GM19238 (cell line): Measurements from ENCODE around the gene KCNJ11.

Source experiments
- DNase-seq: peaks from one replicate; pipeline ENCODE4 v3.0.0; 2011; ENCODE audit warnings: low spot score; ENCODE audit not compliant: insufficient read length

Gene KCNJ11

DNA sequence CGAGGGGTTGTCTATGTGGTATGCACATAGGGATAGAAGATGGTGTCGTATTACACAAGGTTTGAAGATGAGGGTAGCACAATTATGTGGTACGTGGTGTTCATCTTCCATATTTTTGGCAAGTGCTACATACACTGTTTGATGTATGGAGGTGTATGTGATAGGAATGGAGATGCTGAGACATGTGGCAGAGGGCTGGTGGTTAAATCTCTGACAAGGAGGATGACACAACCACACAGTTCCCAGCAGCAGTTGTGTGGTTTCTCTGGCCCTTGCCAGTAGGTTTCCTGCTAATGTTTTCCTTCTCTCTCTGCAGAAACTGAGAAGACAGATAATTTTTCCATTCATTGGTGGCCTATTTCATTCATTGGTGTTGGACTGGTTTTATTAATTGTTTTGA, 19.9 kb downstream of the KCNJ11 start:
- no peak for DNase-seq

- DNase-seq, result no peak
These were observed 22.0 kb downstream of the KCNJ11 start for GRCh38 chr11:17366495-17366894.

DNA sequence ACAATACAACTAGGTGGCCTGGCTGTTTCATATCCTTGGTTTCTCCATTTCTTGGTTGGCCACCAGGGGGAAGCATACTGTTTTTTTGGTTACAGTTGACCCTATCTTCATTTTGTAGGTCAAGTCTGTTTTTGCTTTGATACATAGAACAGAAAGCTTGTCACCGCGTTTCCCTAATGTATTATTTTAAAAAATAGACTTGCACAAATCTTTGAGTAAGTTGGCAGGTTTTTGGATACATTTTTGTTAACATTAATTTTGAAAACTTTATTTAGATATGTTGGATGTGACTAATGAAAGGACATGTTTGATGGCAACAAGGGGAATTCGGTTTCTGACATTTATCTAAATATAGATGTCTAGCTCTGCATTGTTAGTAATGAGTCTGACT, 33.9 kb downstream of the KCNJ11 start:
- DNase-seq, result peak; percentile 44

DNA sequence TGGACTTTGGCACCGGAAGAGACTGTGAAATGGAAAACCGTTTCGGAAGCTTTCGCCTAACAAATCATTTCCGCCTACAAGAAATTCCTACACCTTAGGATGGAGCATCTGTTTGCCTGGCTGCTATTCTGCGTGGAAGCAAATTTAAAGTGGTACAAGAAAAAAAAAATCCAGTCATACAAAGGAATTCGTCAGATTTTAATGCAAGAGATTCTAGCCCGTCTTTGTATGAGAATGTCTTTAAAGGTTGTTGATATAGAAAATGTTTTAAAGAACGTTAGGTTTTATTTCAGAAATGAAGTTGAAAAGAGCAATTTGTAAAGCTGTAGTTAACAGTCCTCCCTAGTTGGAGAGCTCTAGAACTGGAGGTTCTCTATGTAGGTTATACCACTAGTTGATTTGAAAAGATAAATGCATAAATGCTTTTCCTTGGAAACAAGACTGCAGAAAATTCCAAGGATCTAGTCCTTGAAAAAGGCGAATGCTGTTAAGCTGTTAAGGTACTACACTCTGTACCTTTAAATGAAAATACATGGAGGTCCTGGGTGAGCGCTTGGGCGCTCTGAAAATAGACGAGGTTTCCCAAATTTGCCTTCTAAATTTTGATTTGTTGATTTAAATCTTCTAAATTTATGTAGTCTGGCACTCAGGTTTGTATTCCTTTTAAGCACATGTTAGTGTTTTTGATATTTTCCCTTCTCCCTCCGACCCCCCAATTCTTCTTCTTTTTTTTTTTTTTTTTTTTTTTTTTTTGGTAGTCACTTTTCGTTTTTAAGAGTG, 34.4 kb downstream of the KCNJ11 start:
- DNase-seq, result no peak

DNA sequence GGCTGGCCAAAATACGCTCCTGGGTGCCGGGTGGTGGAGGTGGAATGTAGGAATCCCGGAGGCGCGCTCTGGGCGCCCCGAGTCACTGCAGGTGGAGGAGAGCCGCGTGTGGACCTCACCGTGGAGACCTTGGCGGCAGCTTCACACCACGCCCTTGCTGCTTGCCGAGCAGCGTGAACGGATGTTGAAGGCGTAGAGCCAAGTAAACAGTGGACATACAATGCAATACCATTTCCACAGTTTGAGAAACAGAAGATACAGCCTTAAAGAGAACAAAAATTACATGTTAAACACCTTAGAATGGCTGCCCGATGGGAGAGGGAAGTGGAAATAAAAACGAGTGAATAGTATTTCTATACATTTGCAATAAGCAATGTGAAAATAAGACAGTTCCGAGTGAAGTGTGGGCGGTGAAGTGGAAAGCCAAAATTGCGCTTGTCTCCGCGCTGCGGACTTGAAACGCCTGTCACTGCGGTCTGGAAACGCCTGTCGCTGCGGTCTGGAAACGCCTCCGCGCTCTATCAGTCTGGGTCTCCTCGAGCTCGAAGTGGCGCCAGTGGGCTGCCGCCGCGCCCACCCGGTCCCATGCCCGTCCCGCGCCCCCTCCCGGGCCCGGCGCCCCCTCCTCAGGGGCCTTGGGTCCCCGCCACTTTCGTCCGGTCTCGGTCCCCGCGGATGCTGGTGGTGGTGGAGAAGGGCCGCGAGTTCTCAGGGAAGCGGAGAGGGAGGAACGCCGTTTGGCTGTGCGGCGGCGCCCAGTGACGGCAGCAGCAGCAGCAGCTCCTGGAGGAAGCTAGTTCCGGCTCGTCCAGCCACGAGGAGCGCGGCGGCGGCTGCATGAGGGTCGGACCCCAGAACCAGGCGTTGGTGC, 35.3 kb downstream of the KCNJ11 start:
- peak; percentile 31 for DNase-seq

GRCh38 chr11:17351510-17352176, 36.8 kb downstream of the KCNJ11 start, which contains the start of gene NCR3LG1:
Gene NCR3LG1, plus strand, starts transcription at chr11:17351800. Its CDS starts 170 bp downstream, at chr11:17351970.
- no peak for DNase-seq

DNA sequence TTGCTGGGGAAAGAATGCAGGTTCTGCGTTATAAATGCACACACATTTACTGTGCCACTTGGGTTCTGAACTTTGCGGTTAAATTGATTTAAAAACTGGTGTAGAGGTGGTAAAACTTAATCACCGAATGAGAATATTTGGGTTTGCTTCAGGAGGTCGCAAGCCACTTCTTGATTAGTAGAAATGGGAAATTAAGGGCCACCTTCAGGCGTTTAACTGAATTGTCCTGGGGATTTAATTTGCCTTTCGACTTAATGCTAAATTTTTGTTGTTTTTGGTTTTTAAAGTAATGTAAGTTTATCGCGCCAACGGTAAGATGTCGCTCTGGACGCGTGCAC, 37.3 kb downstream of the KCNJ11 start:
- DNase-seq, result no peak

DNA sequence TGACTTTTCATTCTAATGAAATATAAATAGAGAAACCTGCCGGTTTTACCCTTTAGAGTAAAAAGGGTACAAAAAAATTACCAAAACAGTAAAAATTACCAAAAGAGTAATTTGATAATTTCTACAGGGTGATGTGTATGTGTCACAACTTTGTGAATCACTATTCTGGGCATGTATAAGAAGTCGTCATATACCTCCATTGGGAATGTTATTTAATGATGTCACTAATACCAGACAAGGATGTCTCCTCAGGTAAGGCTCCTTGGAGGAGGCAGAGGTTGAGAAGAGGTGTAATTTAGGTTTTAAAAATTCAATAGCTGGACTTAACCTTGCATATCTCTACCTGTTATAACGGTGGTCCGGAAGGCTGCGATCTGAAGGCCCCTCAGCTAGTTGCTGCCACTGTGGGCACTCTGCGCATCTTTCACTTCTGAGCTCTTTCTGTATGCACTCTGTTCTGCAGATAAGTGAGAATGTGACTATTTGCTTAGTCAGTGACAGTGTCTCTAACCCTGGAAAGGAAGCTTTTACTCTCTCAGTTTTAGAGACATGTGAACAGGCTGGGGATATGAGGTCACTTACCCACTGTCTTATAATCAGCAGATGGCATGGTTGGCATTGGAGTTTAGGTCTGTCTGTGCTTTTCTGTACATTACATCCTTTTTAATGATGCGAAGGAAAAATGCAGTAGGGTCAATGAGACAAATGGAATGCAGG, 37.8 kb downstream of the KCNJ11 start:
- DNase-seq, result no peak

- DNase-seq, result no peak
These were observed 40.8 kb downstream of the KCNJ11 start for GRCh38 chr11:17347676-17348075.

DNA sequence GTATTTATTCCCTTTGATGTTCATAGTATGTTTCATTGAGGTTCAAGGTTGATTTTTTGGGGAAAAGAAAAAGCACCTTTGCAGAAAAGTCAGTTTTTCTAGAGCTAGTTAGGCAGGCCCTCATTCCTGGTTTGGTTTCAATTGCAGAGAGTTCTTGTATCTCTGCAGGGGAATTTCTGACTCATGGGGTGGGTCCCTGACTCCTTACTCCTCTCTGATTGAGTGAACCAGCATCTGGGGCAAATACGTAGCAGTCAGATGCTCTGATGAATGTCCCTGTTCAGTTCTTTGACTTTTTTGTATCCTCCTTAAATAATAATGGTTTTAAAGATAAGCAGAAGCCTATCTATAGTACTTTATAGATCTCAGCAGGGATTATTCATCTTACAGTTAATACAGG, 44.6 kb downstream of the KCNJ11 start:
- no peak for DNase-seq

- no peak for DNase-seq
These were observed 45.2 kb downstream of the KCNJ11 start for GRCh38 chr11:17343257-17343656.
